Esophagus (tissue), 2 donors: ENCODE measurements around the gene TTYH1. TPM values are rescaled to one million over a fixed set of nuclear protein-coding genes. Genes with fewer than 3 reads are reported as not detected.

Source experiments
- H3K27ac ChIP-seq, 2 donors: one replicate each; pipeline ENCODE4 v1.5.1; 2013; ENCODE audit warnings: low read depth in 2 of 2, mild to moderate bottlenecking in 2 of 2, inconsistent platforms in 1 of 2, low read length in 1 of 2, moderate library complexity in 1 of 2
- H3K27me3 ChIP-seq, 2 donors: one replicate each; pipeline ENCODE4 v1.6.1; 2013; ENCODE audit warnings: low read length in 2 of 2, control low read depth in 1 of 2, mild to moderate bottlenecking in 1 of 2; ENCODE audit not compliant: insufficient read depth in 2 of 2, control insufficient read depth in 1 of 2
- H3K36me3 ChIP-seq, 2 donors: one replicate each; pipeline ENCODE4 v1.6.1; 2013; ENCODE audit warnings: low read length in 1 of 2; ENCODE audit not compliant: control insufficient read depth in 2 of 2, insufficient read depth in 2 of 2
- H3K4me1 ChIP-seq, 2 donors: one replicate each; pipeline ENCODE4 v1.6.1; 2013; ENCODE audit warnings: low read length in 1 of 2; ENCODE audit not compliant: control insufficient read depth in 2 of 2, insufficient read depth in 2 of 2
- H3K4me3 ChIP-seq, 2 donors: one replicate each; pipeline ENCODE4 v1.5.1; 2013; ENCODE audit warnings: low read length in 2 of 2, mild to moderate bottlenecking in 2 of 2, low read depth in 1 of 2, moderate library complexity in 1 of 2
- H3K9me3 ChIP-seq, 2 donors: one replicate each; pipeline ENCODE4 v1.6.1; 2013; ENCODE audit warnings: mild to moderate bottlenecking in 2 of 2, low read depth in 1 of 2, low read length in 1 of 2, moderate library complexity in 1 of 2; ENCODE audit not compliant: control insufficient read depth in 2 of 2, insufficient read depth in 1 of 2
- WGBS, 2 donors: extraction: QIAGEN DNeasy Blood & Tissue Kit; methylation state at CpG; one replicate each; pipeline ENCODE4 v1.1.7; 2013; 5-methylcytosine and 5-hydroxymethylcytosine counted together
- polyA plus RNA-seq, 2 donors: library from polyadenylated mRNA; stranded (reverse); fragments of 200-250 nt; gene quantifications; one replicate each; pipeline ENCODE4 v1.2.3, GENCODE V29; 2013
- donor health status: healthy with polysubstance abuse.
- donor health status: Bipolar disorder and iron deficiency.

Gene TTYH1
- polyA plus RNA-seq, 2 donors: 0.82 to 3.7 TPM

DNA sequence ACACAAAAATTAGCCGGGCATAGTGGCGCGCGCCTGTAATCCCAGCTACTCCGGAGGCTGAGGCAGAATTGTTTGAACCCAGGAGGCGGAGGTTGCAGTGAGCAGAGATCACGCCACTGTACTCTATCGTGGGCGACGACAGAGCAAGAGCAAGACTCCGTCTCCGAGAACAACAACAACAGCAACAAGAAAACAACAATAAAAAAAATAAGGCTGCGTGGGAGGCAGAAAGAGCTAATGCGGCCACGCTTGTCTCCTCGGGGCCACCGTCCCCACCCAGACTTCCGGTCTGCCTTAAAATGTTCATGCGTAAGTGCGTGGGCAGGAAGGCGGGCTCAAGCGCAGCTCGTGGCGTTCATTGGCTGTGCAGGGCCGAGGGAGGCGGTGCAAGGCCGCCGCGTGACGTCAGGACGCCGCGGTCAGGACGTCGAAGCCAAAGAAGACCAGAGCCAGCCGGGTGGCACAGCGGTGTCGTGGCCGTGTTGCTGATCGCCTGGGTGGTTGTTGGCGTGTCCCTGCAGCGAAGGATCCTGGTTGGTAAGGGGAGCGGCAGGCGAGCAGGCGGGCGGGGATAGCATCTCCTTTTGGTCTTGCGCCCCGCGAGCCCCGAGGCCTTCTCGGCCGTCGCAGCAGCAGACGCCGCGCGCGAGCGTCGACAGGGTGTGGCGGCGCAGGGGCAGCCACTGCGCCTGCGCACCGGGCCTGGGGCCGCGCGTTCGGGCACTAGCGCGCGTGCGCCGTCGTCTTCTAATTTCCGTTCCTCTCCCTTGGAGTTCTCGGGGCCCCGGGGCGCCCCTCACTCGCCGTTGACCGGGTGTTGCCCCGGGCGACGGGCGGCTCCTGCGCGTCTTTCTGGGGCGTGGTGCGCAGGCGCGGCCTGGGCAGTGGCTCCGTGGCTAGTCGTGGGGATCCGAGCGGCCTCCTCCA, 33.8 kb downstream of the TTYH1 start, which contains the start of gene LENG8:
LENG8 (plus strand) TSS at position 426 of the 927 bp plus-strand sequence. CDS start 2,146 bp downstream, outside the sequence.
- Histone ChIP-seq H3K36me3 (peaks cover 11 to 30% of the 10 kb centered on the region in 2 donors), H3K4me3 (peak within 1 kb of the TSS; percentile 74 to 93), H3K27ac (peak within 1 kb of the TSS; percentile 98 to 99), H3K9me3 (no peaks in the 10 kb centered on the region), H3K27me3 (no peaks in the 10 kb centered on the region), H3K4me1 (peaks cover 5 to 16% of the 10 kb centered on the region in 2 donors)
- WGBS, 2 donors: 0 to 1% methylated on average over 83 to 96 of the region's 96 CpGs

DNA sequence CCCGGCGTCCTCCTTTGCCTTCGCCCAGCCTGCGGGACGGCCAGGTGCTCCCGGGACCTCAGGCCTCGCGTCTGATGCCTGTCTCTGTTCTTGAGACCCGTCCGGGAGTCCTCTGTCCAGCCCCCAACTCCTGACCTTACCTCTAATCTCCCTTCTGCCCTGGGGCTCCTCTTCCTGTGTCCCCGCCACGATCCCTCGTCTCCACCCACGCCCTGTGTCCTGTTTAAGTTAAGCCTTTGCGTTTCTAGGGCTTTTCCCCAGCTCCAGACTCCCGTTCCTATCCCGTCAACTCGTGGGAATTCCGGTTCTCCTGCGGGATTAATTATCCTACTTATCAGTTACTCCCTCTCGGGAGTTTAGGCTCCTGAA, 34.4 kb downstream of the TTYH1 start:
- 0% methylated on average over 20 to 21 of the region's 21 CpGs for WGBS, 2 donors
- Histone ChIP-seq H3K9me3 (no peaks in the 10 kb centered on the region), H3K27ac (peak overlapping the region; percentile 98 to 99), H3K4me1 (peaks cover 5 to 16% of the 10 kb centered on the region in 2 donors), H3K36me3 (peaks cover 14 to 35% of the 10 kb centered on the region in 2 donors), H3K4me3 (peak overlapping the region; percentile 74 to 93), H3K27me3 (no peaks in the 10 kb centered on the region)

DNA sequence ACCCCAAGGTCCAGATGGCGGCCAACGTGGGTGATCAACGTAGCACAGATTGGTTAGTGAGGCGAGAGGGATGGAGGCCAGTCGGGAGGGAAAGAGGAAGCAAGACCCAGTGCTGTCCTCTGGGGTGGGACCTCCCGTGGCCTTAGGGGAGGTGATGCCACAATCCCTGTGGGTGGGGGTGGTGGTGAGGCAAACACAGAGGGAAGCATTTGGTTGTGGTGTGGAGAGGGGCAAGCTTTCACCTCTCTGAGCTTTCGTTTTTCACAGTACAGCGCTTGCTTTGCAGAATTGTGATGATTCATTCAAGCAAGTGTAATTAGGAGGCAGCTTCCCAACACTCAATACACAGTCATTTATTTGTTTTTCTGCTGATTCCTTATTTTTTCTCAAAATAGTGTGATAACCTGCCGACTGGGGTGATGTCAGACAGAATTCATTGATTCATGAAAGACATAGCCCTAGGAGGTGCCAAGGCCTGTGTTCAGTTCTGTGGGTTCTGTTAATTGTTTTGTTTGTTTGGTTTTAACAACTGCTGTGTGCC, 36.1 kb downstream of the TTYH1 start:
- peaks cover 5 to 16% of the 10 kb centered on the region in 2 donors for H3K4me1 ChIP-seq
- no peaks in the 10 kb centered on the region for H3K27me3 ChIP-seq
- no peak overlapping the region for H3K4me3 ChIP-seq
- 62 to 63% methylated on average over 9 of the region's 9 CpGs for WGBS, 2 donors
- peak overlapping the region in 1 of 2 donors; percentile 33 for H3K27ac ChIP-seq
- peaks cover 24 to 50% of the 10 kb centered on the region in 2 donors for H3K36me3 ChIP-seq
- H3K9me3 ChIP-seq: no peaks in the 10 kb centered on the region

DNA sequence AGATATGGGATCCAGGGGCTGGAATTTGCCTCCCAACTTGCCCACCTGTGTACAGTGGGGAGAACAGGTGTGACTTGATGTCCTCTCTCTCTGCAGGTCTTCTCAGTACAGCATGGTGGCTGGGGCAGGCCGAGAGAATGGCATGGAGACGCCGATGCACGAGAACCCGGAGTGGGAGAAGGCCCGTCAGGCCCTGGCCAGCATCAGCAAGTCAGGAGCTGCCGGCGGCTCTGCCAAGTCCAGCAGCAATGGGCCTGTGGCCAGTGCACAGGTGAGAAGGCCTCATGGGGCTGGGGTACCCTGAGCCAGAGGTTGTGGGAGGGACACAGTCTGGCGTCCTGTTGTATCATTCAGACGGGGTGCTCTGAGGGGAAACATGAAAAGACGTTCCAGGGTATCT, 36.7 kb downstream of the TTYH1 start:
- H3K9me3 ChIP-seq: no peaks in the 10 kb centered on the region
- no peak overlapping the region for H3K27ac ChIP-seq
- peaks cover 5 to 16% of the 10 kb centered on the region in 2 donors for H3K4me1 ChIP-seq
- H3K27me3 ChIP-seq: no peaks in the 10 kb centered on the region
- WGBS, 2 donors: 72 to 88% methylated on average over 11 of the region's 11 CpGs
- no peak overlapping the region for H3K4me3 ChIP-seq
- H3K36me3 ChIP-seq: peaks cover 30 to 56% of the 10 kb centered on the region in 2 donors

DNA sequence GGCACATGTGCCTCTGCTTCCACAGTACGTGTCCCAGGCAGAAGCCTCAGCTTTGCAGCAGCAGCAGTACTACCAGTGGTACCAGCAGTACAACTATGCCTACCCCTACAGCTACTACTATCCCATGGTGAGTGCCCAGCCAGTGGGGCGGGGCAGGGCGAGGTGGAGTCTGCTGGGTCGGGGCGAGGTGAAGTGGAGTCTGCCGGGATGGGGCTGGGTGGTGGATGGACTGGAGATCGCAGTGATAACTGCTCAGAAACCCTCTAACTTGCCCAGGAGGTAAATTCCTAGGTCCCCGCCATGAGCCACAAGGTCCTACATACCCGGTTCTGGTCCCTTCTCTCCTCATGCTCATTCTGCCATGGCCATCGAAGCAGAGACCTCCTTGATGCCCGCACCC, 37.4 kb downstream of the TTYH1 start:
- peaks cover 32 to 62% of the 10 kb centered on the region in 2 donors for H3K36me3 ChIP-seq
- no peaks in the 10 kb centered on the region for H3K27me3 ChIP-seq
- no peak overlapping the region for H3K4me3 ChIP-seq
- peaks cover 5 to 16% of the 10 kb centered on the region in 2 donors for H3K4me1 ChIP-seq
- peak overlapping the region in 1 of 2 donors; percentile 14 for H3K27ac ChIP-seq
- no peaks in the 10 kb centered on the region for H3K9me3 ChIP-seq
- WGBS, 2 donors: 77 to 92% methylated on average over 11 of the region's 11 CpGs

DNA sequence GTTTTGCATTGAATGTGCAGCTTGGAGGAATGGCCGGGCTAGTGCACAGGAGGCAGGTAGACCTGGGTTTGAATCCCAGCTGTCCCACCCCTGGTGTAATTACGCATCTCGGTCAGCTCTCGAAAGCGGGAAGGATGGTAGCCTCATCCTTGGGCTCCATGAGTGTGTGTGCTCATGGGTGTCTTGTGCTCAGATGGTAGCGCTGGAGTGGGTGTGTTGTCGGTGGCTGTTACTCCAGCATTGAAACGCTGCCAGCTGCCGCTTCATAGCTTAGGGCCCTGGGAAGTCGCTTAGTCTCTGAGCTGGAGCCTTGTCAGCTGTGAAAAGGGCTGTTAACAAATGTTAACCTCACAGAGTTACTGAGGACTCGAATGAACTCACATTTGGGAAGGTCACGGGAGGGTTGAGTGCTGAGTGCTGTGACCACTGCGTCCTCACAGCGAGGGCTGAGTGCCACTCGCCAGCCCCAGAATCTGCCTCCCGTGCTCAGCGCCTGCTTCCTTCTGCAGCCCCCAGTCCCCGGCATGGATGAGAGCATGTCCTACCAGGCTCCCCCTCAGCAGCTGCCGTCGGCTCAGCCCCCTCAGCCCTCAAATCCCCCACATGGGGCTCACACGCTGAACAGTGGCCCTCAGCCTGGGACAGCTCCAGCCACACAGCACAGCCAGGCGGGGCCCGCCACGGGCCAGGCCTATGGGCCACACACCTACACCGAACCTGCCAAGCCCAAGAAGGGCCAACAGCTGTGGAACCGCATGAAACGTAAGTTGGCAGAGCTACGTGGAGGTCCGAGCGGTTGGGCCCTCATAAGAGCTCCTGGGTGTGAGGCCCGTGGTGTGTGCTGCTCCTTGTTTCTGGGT, 38.9 kb downstream of the TTYH1 start:
- Histone ChIP-seq H3K9me3 (no peaks in the 10 kb centered on the region), H3K4me3 (no peak overlapping the region), H3K4me1 (peaks cover 3 to 16% of the 10 kb centered on the region in 2 donors), H3K27ac (no peak overlapping the region), H3K27me3 (no peaks in the 10 kb centered on the region), H3K36me3 (peaks cover 42 to 77% of the 10 kb centered on the region in 2 donors)
- WGBS, 2 donors: 87 to 91% methylated on average over 31 of the region's 31 CpGs

DNA sequence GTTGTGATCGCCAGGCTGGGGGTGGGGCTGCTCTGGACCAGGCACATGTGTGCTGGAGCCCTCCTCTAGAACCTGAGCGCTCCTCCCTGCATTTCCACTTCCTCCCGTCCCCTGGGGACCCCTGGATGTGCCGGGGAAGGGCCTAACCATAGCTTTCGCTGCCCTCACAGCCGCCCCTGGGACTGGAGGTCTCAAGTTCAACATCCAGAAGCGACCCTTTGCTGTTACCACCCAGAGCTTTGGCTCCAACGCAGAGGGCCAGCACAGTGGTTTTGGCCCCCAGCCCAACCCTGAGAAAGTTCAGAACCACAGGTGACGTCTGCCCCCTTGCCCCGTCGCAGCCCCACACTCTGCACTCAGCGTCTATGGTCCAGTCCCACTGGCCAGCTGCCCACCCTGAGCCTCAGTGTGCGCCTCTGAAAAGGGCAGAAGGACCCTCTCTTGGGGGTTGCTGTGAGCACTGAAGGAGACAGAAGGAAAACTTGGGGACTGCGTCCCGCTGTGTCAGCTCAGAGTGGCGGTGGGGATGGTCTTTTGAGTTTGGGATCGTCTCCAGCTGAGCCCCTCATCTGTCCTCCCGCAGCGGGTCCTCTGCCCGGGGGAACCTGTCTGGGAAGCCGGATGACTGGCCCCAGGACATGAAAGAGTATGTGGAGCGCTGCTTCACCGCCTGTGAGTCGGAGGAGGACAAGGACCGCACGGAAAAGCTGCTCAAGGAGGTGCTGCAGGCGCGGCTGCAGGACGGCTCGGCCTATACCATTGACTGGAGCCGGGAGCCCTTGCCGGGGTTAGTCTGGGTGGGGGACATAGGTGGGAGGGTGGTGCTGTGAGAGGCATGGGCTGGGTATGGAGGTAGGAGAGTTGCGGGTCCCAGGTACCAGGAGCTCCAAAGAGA, 39.8 kb downstream of the TTYH1 start:
- H3K27me3 ChIP-seq: no peaks in the 10 kb centered on the region
- no peak overlapping the region for H3K27ac ChIP-seq
- no peak overlapping the region for H3K4me3 ChIP-seq
- WGBS, 2 donors: 89 to 92% methylated on average over 33 of the region's 33 CpGs
- H3K9me3 ChIP-seq: no peaks in the 10 kb centered on the region
- peaks cover 42 to 86% of the 10 kb centered on the region in 2 donors for H3K36me3 ChIP-seq
- peaks cover 3 to 14% of the 10 kb centered on the region in 2 donors for H3K4me1 ChIP-seq

DNA sequence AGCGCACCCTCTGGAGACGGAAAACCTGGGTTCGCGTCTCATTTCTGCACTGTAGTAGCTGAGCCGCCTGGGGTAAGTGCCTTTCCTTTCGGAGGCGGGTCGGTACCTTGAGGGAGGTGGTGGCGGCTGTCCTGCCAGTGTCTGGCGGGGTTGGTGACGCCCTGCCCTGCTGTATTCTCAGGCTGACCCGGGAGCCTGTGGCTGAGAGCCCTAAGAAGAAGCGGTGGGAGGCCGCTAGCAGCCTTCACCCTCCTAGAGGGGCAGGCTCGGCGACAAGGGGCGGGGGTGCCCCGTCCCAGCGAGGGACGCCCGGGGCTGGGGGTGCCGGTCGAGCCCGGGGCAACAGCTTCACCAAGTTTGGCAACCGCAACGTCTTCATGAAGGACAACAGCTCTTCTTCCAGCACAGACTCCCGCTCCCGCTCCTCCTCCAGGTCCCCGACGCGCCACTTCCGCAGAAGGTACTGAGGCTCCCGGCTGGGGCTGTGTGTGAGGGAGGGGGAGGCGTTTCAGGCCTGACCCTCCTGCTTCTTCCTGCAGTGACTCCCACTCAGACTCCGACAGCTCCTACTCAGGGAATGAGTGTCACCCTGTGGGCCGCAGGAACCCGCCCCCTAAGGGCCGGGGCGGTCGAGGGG, 40.6 kb downstream of the TTYH1 start:
- Histone ChIP-seq H3K4me1 (peaks cover under 1 to 11% of the 10 kb centered on the region in 2 donors), H3K4me3 (no peak overlapping the region), H3K9me3 (no peaks in the 10 kb centered on the region), H3K27ac (no peak overlapping the region), H3K36me3 (peaks cover 42 to 91% of the 10 kb centered on the region in 2 donors), H3K27me3 (no peaks in the 10 kb centered on the region)
- WGBS, 2 donors: 92 to 93% methylated on average over 40 of the region's 40 CpGs
